H1 (cell line): ENCODE data around the gene LEMD2.

ENCODE experiments used
- HDAC2 ChIP-seq, 2 experiments: fragments of 300-600 bp in 1 of 2; sonication (generic) in 1 of 2; IDR thresholded peaks; 2 replicates each; pipeline ENCODE4 v1.6.1; 2011 to 2012; ENCODE audit warnings: low read depth in 2 of 2, low read length in 2 of 2, mild to moderate bottlenecking in 2 of 2, moderate library complexity in 2 of 2, borderline replicate concordance in 1 of 2, inconsistent platforms in 1 of 2
- HDAC6 ChIP-seq: IDR thresholded peaks from one replicate; pipeline ENCODE4 v1.7.1; 2012; ENCODE audit warnings: low read depth, mild to moderate bottlenecking, inconsistent platforms, low read length, moderate library complexity
- PHF8 ChIP-seq: fragments of 200-600 bp; sonication (generic); conservative IDR thresholded peaks from 2 replicates; pipeline ENCODE4 v1.7.1; 2012; ENCODE audit warnings: low read depth, mild to moderate bottlenecking, inconsistent platforms, low read length, moderate library complexity
- POLR2A ChIP-seq, 2 experiments: IDR thresholded peaks; 1 replicate in 1 of 2; 2 replicates in 1 of 2; pipeline ENCODE4 v1.6.1; 2011; ENCODE audit warnings: low read depth in 2 of 2, low read length in 2 of 2, mild to moderate bottlenecking in 2 of 2; ENCODE audit errors: control extremely low read depth in 1 of 2
- POLR2AphosphoS5 ChIP-seq: IDR thresholded peaks from 2 replicates; pipeline ENCODE4 v1.6.1; 2011; ENCODE audit warnings: low read depth, low read length
- RFX5 ChIP-seq: IDR thresholded peaks from 2 replicates; pipeline ENCODE4 v1.6.1; 2011; ENCODE audit warnings: low read depth, low read length, improper control_type of control experiment, borderline replicate concordance
- SP1 ChIP-seq: IDR thresholded peaks from 2 replicates; pipeline ENCODE4 v1.6.1; 2011; ENCODE audit warnings: low read depth, low read length
- SRF ChIP-seq: IDR thresholded peaks from 2 replicates; pipeline ENCODE4 v1.6.1; 2011; ENCODE audit warnings: mild to moderate bottlenecking, low read depth, low read length, moderate library complexity
- TEAD4 ChIP-seq: IDR thresholded peaks from 2 replicates; pipeline ENCODE4 v1.6.1; 2012; ENCODE audit warnings: low read depth, low read length, inconsistent platforms, mixed read lengths
- TF ChIP-seq, protein P1 (sequence below), 3 experiments: IDR thresholded peaks; 1 replicate in 2 of 3; 2 replicates in 1 of 3; pipeline versions ENCODE4 v1.5.1 to v1.6.1; 2011; ENCODE audit warnings: low read length in 3 of 3, mild to moderate bottlenecking in 3 of 3, inconsistent platforms in 2 of 3, low read depth in 1 of 3, moderate library complexity in 1 of 3; ENCODE audit not compliant: insufficient read depth in 1 of 3; ENCODE audit errors: control extremely low read depth in 1 of 3

GRCh38 chr6:33816911-33817310 is 28.0 kb upstream of the LEMD2 start:
- TF ChIP-seq HDAC2 (IDR thresholded peaks at IDR 0.05; ENCODE audit: borderline replicate concordance in 1 of 2, low read depth in 2 of 2, low read length in 2 of 2) (no peak), TEAD4 (no peak), SRF (no peak), HDAC6 (no peak), PHF8 (no peak), POLR2A (IDR thresholded peaks at IDR 0.05; ENCODE audit: control extremely low read depth in 1 of 2, low read depth in 2 of 2, low read length in 2 of 2) (no peak), POLR2AphosphoS5 (no peak), SP1 (no peak), RFX5 (no peak)
- TF ChIP-seq, protein P1, sequence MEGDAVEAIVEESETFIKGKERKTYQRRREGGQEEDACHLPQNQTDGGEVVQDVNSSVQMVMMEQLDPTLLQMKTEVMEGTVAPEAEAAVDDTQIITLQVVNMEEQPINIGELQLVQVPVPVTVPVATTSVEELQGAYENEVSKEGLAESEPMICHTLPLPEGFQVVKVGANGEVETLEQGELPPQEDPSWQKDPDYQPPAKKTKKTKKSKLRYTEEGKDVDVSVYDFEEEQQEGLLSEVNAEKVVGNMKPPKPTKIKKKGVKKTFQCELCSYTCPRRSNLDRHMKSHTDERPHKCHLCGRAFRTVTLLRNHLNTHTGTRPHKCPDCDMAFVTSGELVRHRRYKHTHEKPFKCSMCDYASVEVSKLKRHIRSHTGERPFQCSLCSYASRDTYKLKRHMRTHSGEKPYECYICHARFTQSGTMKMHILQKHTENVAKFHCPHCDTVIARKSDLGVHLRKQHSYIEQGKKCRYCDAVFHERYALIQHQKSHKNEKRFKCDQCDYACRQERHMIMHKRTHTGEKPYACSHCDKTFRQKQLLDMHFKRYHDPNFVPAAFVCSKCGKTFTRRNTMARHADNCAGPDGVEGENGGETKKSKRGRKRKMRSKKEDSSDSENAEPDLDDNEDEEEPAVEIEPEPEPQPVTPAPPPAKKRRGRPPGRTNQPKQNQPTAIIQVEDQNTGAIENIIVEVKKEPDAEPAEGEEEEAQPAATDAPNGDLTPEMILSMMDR (IDR thresholded peaks at IDR 0.05; ENCODE audit: control extremely low read depth in 1 of 3, insufficient read depth in 1 of 3, low read depth in 1 of 3, low read length in 3 of 3) = no peak
